A549 (cell line): ENCODE measurements around the gene PDE7B. TPM values are rescaled to one million over a fixed set of nuclear protein-coding genes. Genes with fewer than 3 reads are reported as not detected.

ENCODE experiments used
- ATAC-seq, 2 experiments: fragments of 200-7000 bp in 1 of 2; fragments of >200 bp in 1 of 2; cut with Nextera tagmentation in 1 of 2; cut with Tn5 transposase in 1 of 2; 3 replicates each; pipeline versions ENCODE4 v1.8.0 to v1.9.1; 2018 to 2020; ENCODE audit warnings: mild to moderate bottlenecking in 1 of 2, moderate library complexity in 1 of 2
- CTCF ChIA-PET: fragments of 300-600 bp; sonication (Branson Sonifier 250); formaldehyde crosslinking; extraction: SDS; loops from one replicate; lab custom pipeline; 2021; ENCODE audit warnings: antibody characterized with exemption, inconsistent platforms; lab: Yijun Ruan, JAX
- POLR2A ChIA-PET: fragments of 350-600 bp; formaldehyde crosslinking; extraction: SDS; loops from one replicate; lab custom pipeline; 2021; ENCODE audit warnings: antibody characterized with exemption, inconsistent platforms; lab: Yijun Ruan, JAX
- DNase-seq, 2 experiments: peaks; one replicate each; pipeline versions ENCODE4 v3.0.0 to v3.0.0-alpha.2; 2011 to 2016; ENCODE audit warnings: low read depth in 1 of 2, low spot score in 1 of 2
- FAIRE-seq: peaks from 2 replicates; lab custom pipeline; 2011; peaks lifted over from hg19 to GRCh38; lab: Jason Lieb, UNC
- H3K27ac ChIP-seq, 2 experiments: fragments of >200 bp; sonication (Bioruptor Twin); formaldehyde crosslinking; 3 replicates each; pipeline ENCODE4 v1.5.1; 2016 to 2017
- H3K4me1 ChIP-seq: fragments of >200 bp; sonication (Bioruptor Twin); formaldehyde crosslinking; 3 replicates; pipeline ENCODE4 v1.6.1; 2016
- H3K4me2 ChIP-seq: fragments of >200 bp; sonication (Bioruptor Twin); formaldehyde crosslinking; 3 replicates; pipeline ENCODE4 v1.6.1; 2016
- H3K4me3 ChIP-seq: fragments of >200 bp; sonication (Bioruptor Twin); formaldehyde crosslinking; 3 replicates; pipeline ENCODE4 v1.5.1; 2016
- H3K9me3 ChIP-seq: fragments of >200 bp; sonication (Bioruptor Twin); formaldehyde crosslinking; 3 replicates; pipeline ENCODE4 v1.6.1; 2016
- CBX2 ChIP-seq: fragments of 200-600 bp; sonication (generic); IDR thresholded peaks from 2 replicates; pipeline ENCODE4 v1.6.1; 2016; ENCODE audit warnings: low read depth, mild to moderate bottlenecking, borderline replicate concordance
- CBX8 ChIP-seq: fragments of 200-600 bp; sonication (generic); IDR thresholded peaks from 2 replicates; pipeline ENCODE4 v1.6.1; 2016
- EHMT2 ChIP-seq: fragments of 200-600 bp; sonication (generic); IDR thresholded peaks from 2 replicates; pipeline ENCODE4 v1.6.1; 2016; ENCODE audit warnings: antibody characterized with exemption, low read depth, mild to moderate bottlenecking, moderate library complexity
- FOXS1 ChIP-seq: fragments of 250-450 bp; sonication (Bioruptor Pico); IDR thresholded peaks from 2 replicates; pipeline ENCODE4 v1.5.0; 2020; ENCODE audit warnings: mild to moderate bottlenecking, moderate library complexity
- HOXA7 ChIP-seq: fragments of 250-450 bp; sonication (Bioruptor Pico); IDR thresholded peaks from 2 replicates; pipeline ENCODE4 v1.5.0; 2020; ENCODE audit warnings: mild to moderate bottlenecking, moderate library complexity
- HOXB13 ChIP-seq: fragments of 250-450 bp; sonication (Bioruptor Pico); IDR thresholded peaks from 2 replicates; pipeline ENCODE4 v1.5.0; 2020; ENCODE audit warnings: low read depth, mild to moderate bottlenecking, moderate library complexity
- HOXB5 ChIP-seq: fragments of 250-450 bp; sonication (Bioruptor Pico); IDR thresholded peaks from 2 replicates; pipeline ENCODE4 v1.5.0; 2020; ENCODE audit warnings: mild to moderate bottlenecking, moderate library complexity
- JUN ChIP-seq, 2 experiments: fragments of >200 bp; sonication (Bioruptor Twin); formaldehyde crosslinking; IDR thresholded peaks; 2 replicates in 1 of 2; 3 replicates in 1 of 2; pipeline ENCODE4 v1.6.1; 2016 to 2017
- JUNB ChIP-seq: fragments of >200 bp; sonication (Bioruptor Twin); formaldehyde crosslinking; IDR thresholded peaks from 2 replicates; pipeline ENCODE4 v1.6.1; 2016
- MAZ ChIP-seq: fragments of 150-350 bp; IDR thresholded peaks from 2 replicates; pipeline ENCODE4 v1.6.1; 2014; ENCODE audit warnings: antibody characterized with exemption, low read depth, low read length, borderline replicate concordance
- MYC ChIP-seq: IDR thresholded peaks from 2 replicates; pipeline ENCODE4 v1.6.1; 2012; ENCODE audit warnings: mild to moderate bottlenecking, inconsistent platforms, low read length, improper control_type of control experiment, borderline replicate concordance
- NFE2L2 ChIP-seq: fragments of 150-350 bp; conservative IDR thresholded peaks from 2 replicates; pipeline ENCODE4 v1.6.1; 2014; ENCODE audit warnings: low read length
- NPAS2 ChIP-seq: fragments of 250-450 bp; sonication (Bioruptor Pico); IDR thresholded peaks from 2 replicates; pipeline ENCODE4 v1.8.0; 2022; ENCODE audit warnings: mild to moderate bottlenecking, moderate library complexity, borderline replicate concordance
- NR3C1 ChIP-seq: fragments of >200 bp; sonication (Bioruptor Twin); formaldehyde crosslinking; IDR thresholded peaks from 3 replicates; pipeline ENCODE4 v1.6.1; 2017
- POLR2A ChIP-seq: IDR thresholded peaks from 2 replicates; pipeline ENCODE4 v1.6.1; 2012; ENCODE audit warnings: mild to moderate bottlenecking, low read length
- RAD21 ChIP-seq, 2 experiments: fragments of >200 bp in 1 of 2; sonication (Bioruptor Twin) in 1 of 2; formaldehyde crosslinking in 1 of 2; IDR thresholded peaks in 1 of 2; conservative IDR thresholded peaks in 1 of 2; 2 replicates in 1 of 2; 3 replicates in 1 of 2; pipeline ENCODE4 v1.6.1; 2012 to 2018; ENCODE audit warnings: inconsistent platforms in 1 of 2
- RARB ChIP-seq: fragments of 250-450 bp; sonication (Bioruptor Pico); IDR thresholded peaks from 2 replicates; pipeline ENCODE4 v1.8.0; 2021; ENCODE audit warnings: mild to moderate bottlenecking, moderate library complexity
- RNF2 ChIP-seq: fragments of 200-600 bp; sonication (generic); IDR thresholded peaks from 2 replicates; pipeline ENCODE4 v1.6.1; 2016; ENCODE audit warnings: low read depth, mild to moderate bottlenecking, antibody characterized with exemption, moderate library complexity, borderline replicate concordance
- TP53 ChIP-seq: fragments of 250-450 bp; sonication (Bioruptor Pico); IDR thresholded peaks from 2 replicates; pipeline ENCODE4 v1.5.0; 2021; ENCODE audit warnings: mild to moderate bottlenecking, moderate library complexity
- ZFP36 ChIP-seq: fragments of 450-650 bp; IDR thresholded peaks from 2 replicates; pipeline ENCODE4 v1.6.1; 2014; ENCODE audit warnings: borderline replicate concordance; ENCODE audit not compliant: partially characterized antibody
- ZSCAN20 ChIP-seq: fragments of 250-450 bp; sonication (Bioruptor Pico); IDR thresholded peaks from 2 replicates; pipeline ENCODE4 v1.8.0; 2022; ENCODE audit warnings: mild to moderate bottlenecking, moderate library complexity
- WGBS: methylation state at CpG from one replicate; pipeline ENCODE4 v1.1.6; 2017; ENCODE audit errors: missing lambda C conversion rate; 5-methylcytosine and 5-hydroxymethylcytosine counted together
- polyA plus RNA-seq, 4 experiments: library from polyadenylated mRNA; depleted of rRNA in 3 of 4; stranded (reverse); fragments of >200 nt; fragmentation: RNase III in 1 of 4; extraction: RNeasy Plus Mini Kit Qiagen cat#74134 plus additional on column Dnase treatment in 1 of 4; gene quantifications; 2 replicates in 3 of 4; 3 replicates in 1 of 4; pipeline ENCODE4 v1.2.3, GENCODE V29; 2011 to 2017
- TF ChIP-seq, protein P1 (sequence below): fragments of 450-650 bp; IDR thresholded peaks from 2 replicates; pipeline ENCODE4 v1.6.1; 2014; ENCODE audit warnings: antibody characterized with exemption
- TF ChIP-seq, protein P2 (sequence below): fragments of 250-450 bp; sonication (Bioruptor Pico); IDR thresholded peaks from 2 replicates; pipeline ENCODE4 v1.5.0; 2021; ENCODE audit warnings: mild to moderate bottlenecking, moderate library complexity, borderline replicate concordance
- TF ChIP-seq, protein P3 (sequence below): fragments of 150-350 bp; IDR thresholded peaks from 2 replicates; pipeline ENCODE4 v1.6.1; 2014; ENCODE audit warnings: low read depth, mild to moderate bottlenecking, low read length

The PDE7B gene
- polyA plus RNA-seq, 2 of the 4 experiments (the other 2 are of a cell fraction): 6.6 to 13.8 TPM

DNA sequence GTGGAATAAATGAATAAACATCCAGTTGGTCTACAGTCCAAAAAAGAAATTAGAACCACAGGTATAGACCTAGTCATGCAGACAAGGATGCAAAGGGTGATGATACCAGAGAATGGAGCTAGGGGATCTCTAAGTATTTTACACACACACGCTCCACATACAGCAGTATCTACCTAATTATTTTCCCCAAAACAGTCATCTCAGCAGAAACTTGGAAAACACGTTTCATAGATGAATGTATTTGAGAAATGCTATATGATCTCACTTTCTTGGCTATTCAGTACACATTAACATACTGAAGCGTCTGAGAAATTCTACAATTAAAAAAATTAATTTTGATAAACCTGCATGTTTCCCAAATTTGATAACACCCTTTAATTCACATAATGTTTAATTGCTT, 243.3 kb downstream of the PDE7B start:
- Histone ChIP-seq H3K9me3 (0 out of 3 replicates have a peak, but pooled peaks cover 7% of the 10 kb centered on the region), H3K4me3 (no peak overlapping the region), H3K27ac (no peak overlapping the region), H3K4me1 (peaks cover 16% of the 10 kb centered on the region), H3K4me2 (no peak overlapping the region)
- ATAC-seq (no peak), FAIRE-seq (no peak), DNase-seq (no peak)
- CTCF ChIA-PET: no interaction called here
- TF ChIP-seq NFE2L2 (no peak), ZSCAN20 (CRISPR knock-in tag) (no peak), HOXB5 (no peak), JUN (IDR thresholded peaks at IDR 0.05) (no peak), JUNB (no peak), NPAS2 (CRISPR knock-in tag) (no peak), MAZ (no peak), RNF2 (no peak), ZFP36 (no peak), CBX8 (no peak), TP53 (CRISPR knock-in tag) (no peak), POLR2A (no peak)
- TF ChIP-seq, protein P1, sequence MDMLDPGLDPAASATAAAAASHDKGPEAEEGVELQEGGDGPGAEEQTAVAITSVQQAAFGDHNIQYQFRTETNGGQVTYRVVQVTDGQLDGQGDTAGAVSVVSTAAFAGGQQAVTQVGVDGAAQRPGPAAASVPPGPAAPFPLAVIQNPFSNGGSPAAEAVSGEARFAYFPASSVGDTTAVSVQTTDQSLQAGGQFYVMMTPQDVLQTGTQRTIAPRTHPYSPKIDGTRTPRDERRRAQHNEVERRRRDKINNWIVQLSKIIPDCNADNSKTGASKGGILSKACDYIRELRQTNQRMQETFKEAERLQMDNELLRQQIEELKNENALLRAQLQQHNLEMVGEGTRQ: no peak
- TF ChIP-seq, all 56 proteins: peak for 0
- WGBS: 90% methylated on average over 3 of the region's 3 CpGs
- POLR2A ChIA-PET: no interaction called here

DNA sequence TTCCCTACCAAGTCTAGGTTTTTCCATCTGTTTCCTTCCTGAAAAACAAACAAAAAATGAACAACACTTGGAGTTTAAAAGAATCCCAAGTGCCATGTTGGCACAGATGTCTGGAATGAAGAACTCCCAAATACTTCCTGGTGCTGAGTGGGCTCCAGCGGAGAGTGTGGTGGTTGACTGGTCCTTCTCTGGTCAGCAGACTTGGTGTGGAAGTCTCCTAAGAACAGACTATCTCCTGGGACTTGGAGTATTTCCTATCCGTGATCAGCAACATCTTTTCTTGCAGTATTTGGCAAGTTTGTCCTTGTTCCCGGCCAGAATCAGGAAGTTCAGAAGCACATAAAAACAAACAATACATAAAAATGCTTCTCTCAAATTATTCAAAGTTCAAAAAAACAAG, 244.5 kb downstream of the PDE7B start:
- no peak overlapping the region for H3K27ac ChIP-seq
- no peak for ATAC-seq
- 0 out of 3 replicates have a peak, but pooled peaks cover 7% of the 10 kb centered on the region for H3K9me3 ChIP-seq
- H3K4me1 ChIP-seq: peaks cover 4% of the 10 kb centered on the region
- no peak for FAIRE-seq
- CTCF ChIA-PET: no interaction called here
- no peak overlapping the region for H3K4me2 ChIP-seq
- DNase-seq: no peak
- no peak for TF ChIP-seq EHMT2
- TF ChIP-seq NR3C1: no peak
- no peak for TF ChIP-seq CBX2
- TF ChIP-seq HOXA7 (CRISPR knock-in tag): no peak
- no peak for TF ChIP-seq NPAS2 (CRISPR knock-in tag)
- no peak for TF ChIP-seq MYC
- TF ChIP-seq, all 56 proteins: peak for 0
- H3K4me3 ChIP-seq: no peak overlapping the region
- POLR2A ChIA-PET: no interaction called here
- 83% methylated on average over 3 of the region's 3 CpGs for WGBS

DNA sequence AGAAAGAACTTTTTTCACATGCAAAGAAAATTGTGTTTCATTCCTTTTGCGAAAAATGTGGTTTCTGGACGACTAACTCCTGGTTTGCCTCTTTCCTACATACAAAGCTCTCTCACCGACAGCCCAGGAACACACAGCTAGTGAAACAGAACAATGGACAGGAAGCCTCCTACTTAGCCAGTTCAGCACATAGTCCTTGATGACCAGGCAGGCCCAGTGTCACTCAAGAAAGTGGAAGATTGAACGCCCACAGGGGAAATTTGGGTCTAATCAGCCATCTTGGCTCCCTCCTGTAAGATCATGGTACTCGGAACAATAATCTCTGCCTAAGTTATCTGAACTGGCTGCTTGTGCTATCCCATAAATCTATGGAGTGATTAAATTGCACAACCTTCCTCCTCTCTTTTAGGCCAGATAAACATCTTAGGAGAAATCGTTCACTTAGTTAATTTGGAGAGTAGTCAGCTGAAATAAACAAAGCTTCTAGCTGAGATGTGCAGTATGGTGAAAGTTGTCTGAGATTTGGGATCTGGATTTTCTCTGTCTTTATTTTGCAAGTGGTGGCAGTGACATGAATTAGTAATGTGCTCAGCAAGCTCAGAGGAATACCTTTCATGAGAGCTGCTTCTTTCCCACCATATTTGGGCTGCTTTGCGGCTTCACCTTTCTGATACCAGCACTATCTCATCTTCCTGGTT, 251.6 kb downstream of the PDE7B start:
- Histone ChIP-seq H3K4me2 (no peak overlapping the region), H3K4me3 (no peak overlapping the region), H3K9me3 (no peaks in the 10 kb centered on the region), H3K4me1 (peaks cover 33% of the 10 kb centered on the region; the same call in 2 of the 3 replicates), H3K27ac (peak overlapping the region in 1 of 2 experiments; percentile 54; a peak in 2 of 6 replicates)
- POLR2A ChIA-PET: no interaction called here
- 80% methylated on average over 7 of the region's 7 CpGs for WGBS
- FAIRE-seq (no peak), DNase-seq (no peak), ATAC-seq (no peak)
- CTCF ChIA-PET: interaction anchor here (0.8 to 1.1 kb wide), 3 partner anchors 44 to 407 kb away, joined by 3 read pairs; no protein-coding TSS in a partner anchor
- TF ChIP-seq CBX2 (no peak), HOXB13 (no peak), RAD21 (conservative IDR thresholded peaks at IDR 0.05 in 1 of 2, IDR thresholded peaks at IDR 0.05 in 1 of 2) (no peak), JUN (IDR thresholded peaks at IDR 0.05) (no peak), HOXB5 (no peak), FOXS1 (CRISPR knock-in tag) (no peak), MAZ (no peak), RARB (CRISPR knock-in tag) (no peak)
- TF ChIP-seq, protein P2, sequence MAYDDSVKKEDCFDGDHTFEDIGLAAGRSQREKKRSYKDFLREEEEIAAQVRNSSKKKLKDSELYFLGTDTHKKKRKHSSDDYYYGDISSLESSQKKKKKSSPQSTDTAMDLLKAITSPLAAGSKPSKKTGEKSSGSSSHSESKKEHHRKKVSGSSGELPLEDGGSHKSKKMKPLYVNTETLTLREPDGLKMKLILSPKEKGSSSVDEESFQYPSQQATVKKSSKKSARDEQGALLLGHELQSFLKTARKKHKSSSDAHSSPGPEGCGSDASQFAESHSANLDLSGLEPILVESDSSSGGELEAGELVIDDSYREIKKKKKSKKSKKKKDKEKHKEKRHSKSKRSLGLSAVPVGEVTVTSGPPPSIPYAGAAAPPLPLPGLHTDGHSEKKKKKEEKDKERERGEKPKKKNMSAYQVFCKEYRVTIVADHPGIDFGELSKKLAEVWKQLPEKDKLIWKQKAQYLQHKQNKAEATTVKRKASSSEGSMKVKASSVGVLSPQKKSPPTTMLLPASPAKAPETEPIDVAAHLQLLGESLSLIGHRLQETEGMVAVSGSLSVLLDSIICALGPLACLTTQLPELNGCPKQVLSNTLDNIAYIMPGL (CRISPR knock-in tag): no peak
- TF ChIP-seq, protein P1: no peak
- TF ChIP-seq, protein P3, sequence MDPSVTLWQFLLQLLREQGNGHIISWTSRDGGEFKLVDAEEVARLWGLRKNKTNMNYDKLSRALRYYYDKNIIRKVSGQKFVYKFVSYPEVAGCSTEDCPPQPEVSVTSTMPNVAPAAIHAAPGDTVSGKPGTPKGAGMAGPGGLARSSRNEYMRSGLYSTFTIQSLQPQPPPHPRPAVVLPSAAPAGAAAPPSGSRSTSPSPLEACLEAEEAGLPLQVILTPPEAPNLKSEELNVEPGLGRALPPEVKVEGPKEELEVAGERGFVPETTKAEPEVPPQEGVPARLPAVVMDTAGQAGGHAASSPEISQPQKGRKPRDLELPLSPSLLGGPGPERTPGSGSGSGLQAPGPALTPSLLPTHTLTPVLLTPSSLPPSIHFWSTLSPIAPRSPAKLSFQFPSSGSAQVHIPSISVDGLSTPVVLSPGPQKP: no peak
